Stimulated activated naive B cell treated with anti-CD40 and anti-IgM and Interleukin-4, amounts not matched to agents 10 μg/mL and 1 μg/mL and 100 μg/mL, for 72 hours (primary cell): ENCODE results near the gene KCNIP2.

Experiments used
- ATAC-seq, 2 donors: fragments of 150-1000 bp; cut with Tn5 transposase; replicated peaks; 2 replicates each; pipeline ENCODE4 v1.10.0; 2021; ENCODE audit warnings: moderate library complexity in 1 of 2
- DNase-seq: peaks from one replicate; pipeline ENCODE4 v3.0.0; 2021
- H3K27ac Mint-ChIP-seq: one replicate; pipeline ENCODE4 v1.8.0; 2022; ENCODE audit warnings: mild to moderate bottlenecking, mixed read lengths
- H3K27me3 Mint-ChIP-seq, 2 donors: one replicate each; pipeline ENCODE4 v1.8.0; 2022; ENCODE audit warnings: mixed read lengths in 2 of 2
- H3K36me3 Mint-ChIP-seq, 2 donors: one replicate each; pipeline ENCODE4 v1.8.0; 2022; ENCODE audit warnings: mixed read lengths in 2 of 2, mild to moderate bottlenecking in 1 of 2
- H3K4me1 Mint-ChIP-seq, 2 donors: one replicate each; pipeline ENCODE4 v1.8.0; 2022; ENCODE audit warnings: mixed read lengths in 2 of 2, mild to moderate bottlenecking in 1 of 2
- H3K4me3 Mint-ChIP-seq, 2 donors: one replicate each; pipeline ENCODE4 v1.8.0; 2022; ENCODE audit warnings: mild to moderate bottlenecking in 2 of 2, mixed read lengths in 2 of 2, moderate library complexity in 1 of 2
- H3K9me3 Mint-ChIP-seq, 2 donors: one replicate each; pipeline ENCODE4 v1.8.0; 2022; ENCODE audit warnings: mixed read lengths in 2 of 2, mild to moderate bottlenecking in 1 of 2

KCNIP2 gene

DNA sequence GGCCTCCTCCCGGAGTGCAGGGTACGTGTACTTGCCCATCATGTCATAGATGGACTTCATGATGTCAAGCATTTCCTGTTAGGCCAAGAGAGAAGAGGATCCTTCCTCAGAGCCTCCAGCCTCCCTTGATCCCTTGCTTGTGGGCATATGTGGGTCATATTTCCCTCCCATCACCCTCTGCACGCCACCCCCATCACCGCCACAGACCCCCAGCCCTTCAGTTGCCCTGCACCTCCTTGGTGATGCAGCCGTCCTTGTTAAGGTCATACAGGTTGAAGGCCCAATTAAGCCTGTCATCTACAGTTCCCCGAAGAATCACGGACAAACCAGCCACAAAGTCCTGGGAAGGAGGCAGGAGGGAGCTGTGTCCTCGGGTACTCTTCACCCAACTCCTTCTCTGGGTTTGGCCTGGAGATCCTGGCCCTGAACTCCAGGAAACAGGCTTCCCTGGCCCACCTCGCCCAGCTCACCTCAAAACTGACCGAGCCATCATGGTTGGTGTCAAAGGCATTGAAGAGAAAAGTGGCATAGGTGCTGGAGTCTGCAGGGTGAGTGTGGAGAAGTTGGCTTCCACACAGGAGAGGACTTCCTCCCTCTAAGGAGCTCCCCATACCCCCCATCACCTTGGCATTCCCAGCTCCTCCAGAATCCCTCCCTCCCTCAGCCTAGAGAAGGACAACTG is 15.5 kb downstream of the KCNIP2 start:
- Mint-ChIP-seq H3K9me3 (no peaks in the 10 kb centered on the region), H3K4me3 (no peak overlapping the region), H3K36me3 (peaks cover 3 to 13% of the 10 kb centered on the region in 2 donors), H3K4me1 (peaks cover 26 to 31% of the 10 kb centered on the region in 2 donors), H3K27ac (no peak overlapping the region), H3K27me3 (no peaks in the 10 kb centered on the region)
- ATAC-seq = no peak
- no peak for DNase-seq

GRCh38 chr10:101826852-101827434 is 16.7 kb downstream of the KCNIP2 start:
- ATAC-seq = no peak
- Mint-ChIP-seq H3K4me3 (no peak overlapping the region), H3K9me3 (no peaks in the 10 kb centered on the region), H3K27ac (no peak overlapping the region), H3K4me1 (peaks cover 23 to 27% of the 10 kb centered on the region in 2 donors), H3K27me3 (no peaks in the 10 kb centered on the region), H3K36me3 (peaks cover 8 to 19% of the 10 kb centered on the region in 2 donors)
- no peak for DNase-seq

DNA sequence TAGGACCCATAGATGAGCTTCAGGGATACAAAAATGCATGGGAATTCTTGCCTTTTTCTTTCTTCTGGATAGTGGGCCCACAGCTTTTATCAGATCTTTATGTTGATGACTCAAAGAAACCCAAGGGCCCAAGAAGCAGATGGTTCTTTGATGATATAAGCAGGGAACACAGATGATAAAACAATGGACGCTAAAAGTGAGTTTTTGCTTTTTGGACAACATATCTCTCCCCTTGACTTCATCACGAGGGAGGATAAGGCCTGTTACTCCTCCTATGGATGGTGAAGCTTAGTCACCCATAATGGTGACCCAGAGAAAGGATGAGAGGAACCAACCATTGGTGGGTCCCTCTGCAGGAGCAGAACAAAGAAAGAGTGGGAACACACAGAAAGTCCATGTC is 18.9 kb downstream of the KCNIP2 start:
- Mint-ChIP-seq H3K4me3 (no peak overlapping the region), H3K9me3 (no peaks in the 10 kb centered on the region), H3K4me1 (peaks cover 6 to 10% of the 10 kb centered on the region in 2 donors), H3K36me3 (peaks cover 5 to 23% of the 10 kb centered on the region in 2 donors), H3K27ac (no peak overlapping the region), H3K27me3 (no peaks in the 10 kb centered on the region)
- DNase-seq (no peak), ATAC-seq (no peak)

- no peak for DNase-seq
- H3K27me3 Mint-ChIP-seq = no peaks in the 10 kb centered on the region
- peak; percentile 30 to 35 for ATAC-seq
Observed at GRCh38 chr10:101818872-101819633, 24.5 kb downstream of the KCNIP2 start.

GRCh38 chr10:101818119-101818871 is 25.3 kb downstream of the KCNIP2 start, which contains the start of gene OGA:
Gene OGA (minus strand): TSS chr10:101818444. CDS start chr10:101818022, 422 bp downstream.
- Mint-ChIP-seq H3K4me3 (peak within 1 kb of the TSS; percentile 89 to 96), H3K27ac (peak within 1 kb of the TSS; percentile 99), H3K27me3 (no peaks in the 10 kb centered on the region), H3K9me3 (no peaks in the 10 kb centered on the region), H3K4me1 (peaks cover 23 to 50% of the 10 kb centered on the region in 2 donors), H3K36me3 (peaks cover 19 to 49% of the 10 kb centered on the region in 2 donors)
- ATAC-seq (peak; percentile 84 to 90), DNase-seq (peak; percentile 98)

More at GRCh38 chr10:101818872-101819633, 24.5 kb downstream of the KCNIP2 start:
- Mint-ChIP-seq H3K36me3 (peaks cover 19 to 48% of the 10 kb centered on the region in 2 donors), H3K9me3 (no peaks in the 10 kb centered on the region), H3K4me1 (peaks cover 20 to 43% of the 10 kb centered on the region in 2 donors), H3K4me3 (peak overlapping the region; percentile 89 to 96), H3K27ac (peak overlapping the region; percentile 99)

- Mint-ChIP-seq H3K4me3 (peak overlapping the region; percentile 89 to 96), H3K27ac (peak overlapping the region; percentile 99), H3K9me3 (no peaks in the 10 kb centered on the region), H3K36me3 (peaks cover 19 to 48% of the 10 kb centered on the region in 2 donors), H3K4me1 (peaks cover 25 to 58% of the 10 kb centered on the region in 2 donors), H3K27me3 (no peaks in the 10 kb centered on the region)
- peak; percentile 10 to 28 for ATAC-seq
- peak; percentile 59 for DNase-seq
Observed at GRCh38 chr10:101817337-101818118, 26.1 kb downstream of the KCNIP2 start.

DNA sequence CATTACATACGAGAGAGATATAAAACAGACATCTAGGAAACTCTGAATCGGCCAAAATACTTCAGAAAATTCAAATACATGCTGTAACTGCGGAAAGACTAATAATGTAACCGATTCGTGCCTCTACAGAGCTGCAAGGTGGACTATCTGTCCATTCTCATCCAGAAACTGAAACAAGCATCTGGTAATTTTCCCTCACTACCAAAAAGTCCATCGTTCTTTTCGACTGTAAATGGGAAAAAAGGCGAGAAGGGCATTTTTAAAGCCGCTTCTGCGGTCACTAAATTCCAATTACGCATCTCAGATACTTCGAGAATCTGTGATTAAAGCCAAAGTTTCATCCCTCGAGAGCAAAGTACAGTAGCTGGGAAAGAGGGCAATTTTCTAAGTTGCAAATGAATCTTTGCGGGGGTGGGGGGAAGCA is 26.7 kb downstream of the KCNIP2 start:
- Mint-ChIP-seq H3K4me1 (peaks cover 24 to 59% of the 10 kb centered on the region in 2 donors), H3K9me3 (no peaks in the 10 kb centered on the region), H3K36me3 (peaks cover 17 to 47% of the 10 kb centered on the region in 2 donors), H3K4me3 (peak overlapping the region; percentile 89 to 96), H3K27me3 (no peaks in the 10 kb centered on the region), H3K27ac (peak overlapping the region; percentile 99)
- DNase-seq (no peak), ATAC-seq (peak in 1 of 2 donors; percentile 15)

DNA sequence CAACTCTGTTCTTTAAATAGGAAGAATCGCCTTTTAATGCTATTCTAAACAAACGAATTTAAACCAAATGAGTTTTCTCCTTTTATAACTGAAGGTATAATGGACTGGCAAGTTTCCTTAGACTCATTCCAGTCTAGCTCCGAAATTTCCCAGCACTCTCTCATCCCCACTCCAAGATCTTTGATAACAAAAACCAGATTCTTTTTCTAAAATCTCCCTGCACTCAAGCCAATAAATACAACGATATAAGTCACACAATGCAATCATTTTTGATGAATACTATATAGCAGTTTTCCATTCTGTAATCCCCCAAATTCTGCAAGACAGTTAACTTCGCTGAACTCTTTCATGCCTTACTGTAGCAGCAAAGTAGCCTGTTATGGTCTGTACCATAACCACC is 27.2 kb downstream of the KCNIP2 start:
- ATAC-seq (no peak), DNase-seq (no peak)
- H3K4me3 Mint-ChIP-seq = peak overlapping the region; percentile 89 to 96
- peaks cover 17 to 44% of the 10 kb centered on the region in 2 donors for H3K36me3 Mint-ChIP-seq
- H3K9me3 Mint-ChIP-seq = no peaks in the 10 kb centered on the region
- H3K27ac Mint-ChIP-seq = peak overlapping the region; percentile 99
- peaks cover 21 to 58% of the 10 kb centered on the region in 2 donors for H3K4me1 Mint-ChIP-seq
- H3K27me3 Mint-ChIP-seq = no peaks in the 10 kb centered on the region

- ATAC-seq = peak; percentile 46 to 52
- peaks cover 24 to 58% of the 10 kb centered on the region in 2 donors for H3K4me1 Mint-ChIP-seq
- H3K9me3 Mint-ChIP-seq = no peaks in the 10 kb centered on the region
- no peak for DNase-seq
- H3K36me3 Mint-ChIP-seq = peaks cover 20 to 51% of the 10 kb centered on the region in 2 donors
- H3K4me3 Mint-ChIP-seq = peak overlapping the region; percentile 89 to 96
- no peaks in the 10 kb centered on the region for H3K27me3 Mint-ChIP-seq
- peak overlapping the region; percentile 99 for H3K27ac Mint-ChIP-seq
Observed at GRCh38 chr10:101814466-101815071, 29.0 kb downstream of the KCNIP2 start.

GRCh38 chr10:101812606-101813005 is 31.0 kb downstream of the KCNIP2 start:
- ATAC-seq = no peak
- H3K27me3 Mint-ChIP-seq = no peaks in the 10 kb centered on the region
- H3K27ac Mint-ChIP-seq = no peak overlapping the region

GRCh38 chr10:101807158-101807557 is 36.4 kb downstream of the KCNIP2 start:
- DNase-seq (no peak), ATAC-seq (no peak)
- Mint-ChIP-seq H3K4me3 (no peak overlapping the region), H3K27ac (no peak overlapping the region), H3K27me3 (no peaks in the 10 kb centered on the region), H3K9me3 (no peaks in the 10 kb centered on the region), H3K36me3 (peaks cover 20 to 23% of the 10 kb centered on the region in 2 donors), H3K4me1 (peaks cover 4 to 18% of the 10 kb centered on the region in 2 donors)

More at GRCh38 chr10:101812606-101813005, 31.0 kb downstream of the KCNIP2 start:
- peaks cover 18 to 45% of the 10 kb centered on the region in 2 donors for H3K36me3 Mint-ChIP-seq
- H3K4me3 Mint-ChIP-seq = no peak overlapping the region
- no peaks in the 10 kb centered on the region for H3K9me3 Mint-ChIP-seq
- DNase-seq = no peak
- H3K4me1 Mint-ChIP-seq = peaks cover 19 to 52% of the 10 kb centered on the region in 2 donors

GRCh38 chr10:101803511-101803910 is 40.1 kb downstream of the KCNIP2 start:
- H3K27me3 Mint-ChIP-seq = no peaks in the 10 kb centered on the region
- H3K9me3 Mint-ChIP-seq = no peaks in the 10 kb centered on the region
- no peak overlapping the region for H3K27ac Mint-ChIP-seq
- H3K36me3 Mint-ChIP-seq = peaks cover 37 to 41% of the 10 kb centered on the region in 2 donors
- H3K4me3 Mint-ChIP-seq = no peak overlapping the region
- no peak for DNase-seq
- no peak for ATAC-seq
- H3K4me1 Mint-ChIP-seq = peaks cover 9 to 30% of the 10 kb centered on the region in 2 donors
